Neural progenitor cell (in vitro differentiated cells): ENCODE results near the gene CSNK1G2.

Experiments
- CTCF ChIP-seq: fragments of 200-600 bp; sonication (generic); IDR thresholded peaks from 2 replicates; pipeline ENCODE4 v1.5.1; 2017; ENCODE audit warnings: antibody characterized with exemption, mild to moderate bottlenecking
- EZH2phosphoT487 ChIP-seq: fragments of 200-600 bp; sonication (generic); IDR thresholded peaks from 2 replicates; pipeline ENCODE4 v1.6.1; 2017; ENCODE audit warnings: antibody characterized with exemption

GRCh38 chr19:1942078-1942933 lies 1.3 kb downstream of the CSNK1G2 start:
- TF ChIP-seq CTCF (no peak), EZH2phosphoT487 (no peak)
